Stimulated activated CD8-positive, alpha-beta memory T cell treated with anti-CD3 and anti-CD28 coated beads, Interleukin-2, amount 100 ng/mL, for 1 hour (primary cell): ENCODE data around the gene CAMSAP3.
"Not testable (repeated sequence)": the region's sequence is repeated elsewhere in the genome, so short reads cannot be mapped to it uniquely, and the experiment has no call there.

Experiments used
- DNase-seq, 2 donors: peaks; one replicate each; pipeline ENCODE4 v3.0.0-alpha.2; 2020; ENCODE audit warnings: low read depth in 2 of 2

The CAMSAP3 gene

GRCh38 chr19:7595466-7596133 lies at the start of gene CAMSAP3:
CAMSAP3 (plus strand) TSS chr19:7595863; CDS start chr19:7596003, 140 bp downstream.
- peak in 1 of 2 donors; percentile 8 for DNase-seq

GRCh38 chr19:7545904-7546303 lies 49.8 kb upstream of the CAMSAP3 start:
- DNase-seq: no peak

- DNase-seq: no peak
Observed at GRCh38 chr19:7547159-7547558, 48.5 kb upstream of the CAMSAP3 start.

GRCh38 chr19:7549429-7550148 lies 46.1 kb upstream of the CAMSAP3 start:
- no peak for DNase-seq

- no peak for DNase-seq
Observed at GRCh38 chr19:7550169-7550770, 45.4 kb upstream of the CAMSAP3 start.

GRCh38 chr19:7550987-7551761 lies 44.5 kb upstream of the CAMSAP3 start:
- DNase-seq: no peak

GRCh38 chr19:7552781-7553180 lies 42.9 kb upstream of the CAMSAP3 start:
- no peak for DNase-seq

- no peak for DNase-seq
Observed at GRCh38 chr19:7554565-7554964, 41.1 kb upstream of the CAMSAP3 start.

GRCh38 chr19:7554990-7555864 lies 40.4 kb upstream of the CAMSAP3 start:
- DNase-seq: no peak

GRCh38 chr19:7556696-7557315 lies 38.9 kb upstream of the CAMSAP3 start:
- no peak for DNase-seq

- no peak for DNase-seq
Observed at GRCh38 chr19:7558667-7559066, 37.0 kb upstream of the CAMSAP3 start.

GRCh38 chr19:7559102-7559501 lies 36.6 kb upstream of the CAMSAP3 start:
- no peak for DNase-seq

- no peak for DNase-seq
Observed at GRCh38 chr19:7560255-7560654, 35.4 kb upstream of the CAMSAP3 start.

GRCh38 chr19:7561325-7561724 lies 34.3 kb upstream of the CAMSAP3 start:
- DNase-seq: no peak

- no peak for DNase-seq
Observed at GRCh38 chr19:7562646-7563393, 32.8 kb upstream of the CAMSAP3 start.

- DNase-seq: no peak
Observed at GRCh38 chr19:7564866-7565265, 30.8 kb upstream of the CAMSAP3 start.

GRCh38 chr19:7565332-7565731 lies 30.3 kb upstream of the CAMSAP3 start:
- no peak for DNase-seq

GRCh38 chr19:7570761-7571160 lies 24.9 kb upstream of the CAMSAP3 start:
- DNase-seq: no peak

GRCh38 chr19:7575434-7576040 lies 20.1 kb upstream of the CAMSAP3 start:
- no peak for DNase-seq

- DNase-seq: not testable (repeated sequence)
Observed at GRCh38 chr19:7577422-7577821, 18.2 kb upstream of the CAMSAP3 start.
